Aorta (tissue), 5 donors: ENCODE measurements around the gene SMOC1. TPM values are rescaled to one million over a fixed set of nuclear protein-coding genes. Genes with fewer than 3 reads are reported as not detected.

ENCODE experiments used
- ATAC-seq: fragments of 200-7000 bp; cut with Tn5 transposase; one replicate; pipeline ENCODE4 v1.9.1; 2022; ENCODE audit warnings: moderate library complexity; ENCODE audit not compliant: low FRiP score
- DNase-seq, 2 donors: peaks; one replicate each; pipeline ENCODE4 v3.0.0-alpha.2; 2020
- H3K27ac ChIP-seq, 2 donors: one replicate each; pipeline ENCODE4 v1.5.1; 2013; ENCODE audit warnings: low read length in 2 of 2, mild to moderate bottlenecking in 2 of 2, moderate library complexity in 2 of 2, control low read depth in 1 of 2, inconsistent platforms in 1 of 2, low read depth in 1 of 2
- H3K27me3 ChIP-seq, 2 donors: one replicate each; pipeline ENCODE4 v1.6.1; 2013; ENCODE audit warnings: control low read depth in 1 of 2, low read length in 1 of 2, mild to moderate bottlenecking in 1 of 2, moderate library complexity in 1 of 2; ENCODE audit not compliant: insufficient read depth in 2 of 2, control insufficient read depth in 1 of 2
- H3K36me3 ChIP-seq, 2 donors: one replicate each; pipeline ENCODE4 v1.6.1; 2013; ENCODE audit warnings: control low read depth in 1 of 2, low read length in 1 of 2, mild to moderate bottlenecking in 1 of 2; ENCODE audit not compliant: insufficient read depth in 2 of 2, control insufficient read depth in 1 of 2
- H3K4me1 ChIP-seq, 2 donors: one replicate each; pipeline ENCODE4 v1.6.1; 2013; ENCODE audit warnings: low read length in 2 of 2, control low read depth in 1 of 2, mild to moderate bottlenecking in 1 of 2, moderate library complexity in 1 of 2; ENCODE audit not compliant: insufficient read depth in 2 of 2, control insufficient read depth in 1 of 2
- H3K4me3 ChIP-seq, 2 donors: one replicate each; pipeline ENCODE4 v1.5.1; 2013; ENCODE audit warnings: low read length in 2 of 2, control low read depth in 1 of 2, mild to moderate bottlenecking in 1 of 2
- H3K9me3 ChIP-seq: one replicate; pipeline ENCODE4 v1.6.1; 2013; ENCODE audit warnings: mild to moderate bottlenecking, low read length; ENCODE audit not compliant: control insufficient read depth
- WGBS, 2 donors: extraction: QIAGEN DNeasy Blood & Tissue Kit; methylation state at CpG; one replicate each; pipeline ENCODE4 v1.1.7; 2013; 5-methylcytosine and 5-hydroxymethylcytosine counted together
- intact Hi-C, 2 donors: fragments of 100-400 bp; cut with DNase I; formaldehyde crosslinking; loops; one replicate each; pipeline versions ENCODE4 v1.14.2 to v1.15.0; 2022
- polyA plus RNA-seq, 2 donors: library from polyadenylated mRNA; stranded (reverse); fragments of 200-250 nt; gene quantifications; one replicate each; pipeline ENCODE4 v1.2.3, GENCODE V29; 2013
- total RNA-seq, 2 donors: library from RNA; stranded (reverse); fragmentation: NEBNext Ultra II Directional; extraction: Animal tissue kit (Norgen Biotek cat#: 25700); gene quantifications; one replicate each; pipeline ENCODE4 v1.2.1, GENCODE V29; 2021
- donor health status: healthy with polysubstance abuse.
- donor health status: Bipolar disorder and iron deficiency.
- donor health status: DM: no; HTN: no; CAD: no.
- donor health status: DM: no; HTN: no; CAD: no.
- donor health status: DM: yes; HTN: yes; CAD: no.

Gene SMOC1
- total and polyA plus RNA-seq, 4 donors, result 2.3 to 5.8 (median 4.2) TPM

- intact Hi-C loops, result no loop called here
- WGBS, 2 donors, result 63 to 67% methylated on average over 1 of the region's 1 CpG
- H3K36me3 ChIP-seq, result no peaks in the 10 kb centered on the region
These were observed 40.6 kb downstream of the SMOC1 start for GRCh38 chr14:69919815-69920214.

GRCh38 chr14:69921052-69921451 is 41.8 kb downstream of the SMOC1 start:
- intact Hi-C loops, result no loop called here
- Histone ChIP-seq H3K27me3 (no peaks in the 10 kb centered on the region), H3K9me3 (no peaks in the 10 kb centered on the region), H3K4me3 (no peak overlapping the region), H3K27ac (no peak overlapping the region), H3K4me1 (no peaks in the 10 kb centered on the region), H3K36me3 (no peaks in the 10 kb centered on the region)
- DNase-seq (no peak), ATAC-seq (no peak)
- WGBS, 2 donors, result 90 to 91% methylated on average over 9 of the region's 9 CpGs

More at GRCh38 chr14:69919815-69920214, 40.6 kb downstream of the SMOC1 start:
- Histone ChIP-seq H3K9me3 (no peaks in the 10 kb centered on the region), H3K27ac (no peak overlapping the region), H3K27me3 (no peaks in the 10 kb centered on the region), H3K4me1 (no peaks in the 10 kb centered on the region), H3K4me3 (no peak overlapping the region)
- DNase-seq (no peak), ATAC-seq (no peak)

- Histone ChIP-seq H3K9me3 (no peaks in the 10 kb centered on the region), H3K27me3 (no peaks in the 10 kb centered on the region), H3K4me3 (no peak overlapping the region), H3K36me3 (no peaks in the 10 kb centered on the region), H3K4me1 (no peaks in the 10 kb centered on the region), H3K27ac (no peak overlapping the region)
- WGBS, 2 donors, result 56 to 68% methylated on average over 6 of the region's 6 CpGs
- ATAC-seq (no peak), DNase-seq (no peak)
- intact Hi-C loops, result no loop called here
These were observed 43.0 kb downstream of the SMOC1 start for GRCh38 chr14:69922198-69922597.

- no peak for ATAC-seq
- H3K27me3 ChIP-seq, result no peaks in the 10 kb centered on the region
- no peaks in the 10 kb centered on the region for H3K4me1 ChIP-seq
- no peaks in the 10 kb centered on the region for H3K36me3 ChIP-seq
- intact Hi-C loops, result no loop called here
- no peaks in the 10 kb centered on the region for H3K9me3 ChIP-seq
- DNase-seq, result no peak
- no peak overlapping the region for H3K4me3 ChIP-seq
- no peak overlapping the region for H3K27ac ChIP-seq
- WGBS, 2 donors, result 71 to 74% methylated on average over 5 of the region's 5 CpGs
These were observed 45.0 kb downstream of the SMOC1 start for GRCh38 chr14:69924201-69924600.

GRCh38 chr14:69928111-69928523 is 48.9 kb downstream of the SMOC1 start:
- no peak for ATAC-seq
- WGBS, 2 donors, result 5 to 6% methylated on average over 6 of the region's 6 CpGs

GRCh38 chr14:69930780-69931379 is 51.7 kb downstream of the SMOC1 start:
- intact Hi-C loops, result no loop called here
- H3K4me1 ChIP-seq, result no peaks in the 10 kb centered on the region
- ATAC-seq, result no peak
- H3K27ac ChIP-seq, result no peak overlapping the region
- H3K4me3 ChIP-seq, result no peak overlapping the region
- H3K9me3 ChIP-seq, result no peaks in the 10 kb centered on the region
- WGBS, 2 donors, result 55 to 69% methylated on average over 11 of the region's 11 CpGs
- no peaks in the 10 kb centered on the region for H3K36me3 ChIP-seq
- no peak for DNase-seq
- no peaks in the 10 kb centered on the region for H3K27me3 ChIP-seq

More at GRCh38 chr14:69928111-69928523, 48.9 kb downstream of the SMOC1 start:
- H3K4me3 ChIP-seq, result no peak overlapping the region
- DNase-seq, result no peak
- no peaks in the 10 kb centered on the region for H3K9me3 ChIP-seq
- no peaks in the 10 kb centered on the region for H3K36me3 ChIP-seq
- no peak overlapping the region for H3K27ac ChIP-seq
- no peaks in the 10 kb centered on the region for H3K27me3 ChIP-seq
- intact Hi-C loops, result no loop called here
- H3K4me1 ChIP-seq, result no peaks in the 10 kb centered on the region

- Histone ChIP-seq H3K36me3 (no peaks in the 10 kb centered on the region), H3K4me3 (no peak overlapping the region), H3K9me3 (no peaks in the 10 kb centered on the region), H3K4me1 (no peaks in the 10 kb centered on the region), H3K27ac (no peak overlapping the region), H3K27me3 (no peaks in the 10 kb centered on the region)
- intact Hi-C loops, result no loop called here
- WGBS, 2 donors, result 59 to 74% methylated on average over 12 of the region's 12 CpGs
- DNase-seq (no peak), ATAC-seq (no peak)
These were observed 52.7 kb downstream of the SMOC1 start for GRCh38 chr14:69931960-69932359.

GRCh38 chr14:69932391-69932790 is 53.2 kb downstream of the SMOC1 start:
- no peaks in the 10 kb centered on the region for H3K36me3 ChIP-seq
- intact Hi-C loops, result no loop called here
- no peaks in the 10 kb centered on the region for H3K9me3 ChIP-seq
- no peak overlapping the region for H3K27ac ChIP-seq
- H3K4me3 ChIP-seq, result no peak overlapping the region
- ATAC-seq (no peak), DNase-seq (no peak)
- no peaks in the 10 kb centered on the region for H3K4me1 ChIP-seq
- 66 to 79% methylated on average over 10 of the region's 10 CpGs for WGBS, 2 donors
- H3K27me3 ChIP-seq, result no peaks in the 10 kb centered on the region

GRCh38 chr14:69933623-69934275 is 54.5 kb downstream of the SMOC1 start:
- Histone ChIP-seq H3K27ac (no peak overlapping the region), H3K36me3 (no peaks in the 10 kb centered on the region), H3K4me1 (no peaks in the 10 kb centered on the region), H3K27me3 (no peaks in the 10 kb centered on the region), H3K4me3 (no peak overlapping the region), H3K9me3 (no peaks in the 10 kb centered on the region)
- WGBS, 2 donors, result 77 to 81% methylated on average over 9 of the region's 9 CpGs
- DNase-seq, result no peak
- no peak for ATAC-seq
- intact Hi-C loops, result no loop called here
